Measurements from ENCODE around the gene AXIN1. TPM values are rescaled to one million over a fixed set of nuclear protein-coding genes. Genes with fewer than 3 reads are reported as not detected.

AXIN1 gene
- total and polyA plus RNA-seq, 9 of the 15 experiments (the other 6 are each of a cell fraction or from before 2014, with no cell fraction given), result 0.42 to 58.0 (median 25.9) TPM

DNA sequence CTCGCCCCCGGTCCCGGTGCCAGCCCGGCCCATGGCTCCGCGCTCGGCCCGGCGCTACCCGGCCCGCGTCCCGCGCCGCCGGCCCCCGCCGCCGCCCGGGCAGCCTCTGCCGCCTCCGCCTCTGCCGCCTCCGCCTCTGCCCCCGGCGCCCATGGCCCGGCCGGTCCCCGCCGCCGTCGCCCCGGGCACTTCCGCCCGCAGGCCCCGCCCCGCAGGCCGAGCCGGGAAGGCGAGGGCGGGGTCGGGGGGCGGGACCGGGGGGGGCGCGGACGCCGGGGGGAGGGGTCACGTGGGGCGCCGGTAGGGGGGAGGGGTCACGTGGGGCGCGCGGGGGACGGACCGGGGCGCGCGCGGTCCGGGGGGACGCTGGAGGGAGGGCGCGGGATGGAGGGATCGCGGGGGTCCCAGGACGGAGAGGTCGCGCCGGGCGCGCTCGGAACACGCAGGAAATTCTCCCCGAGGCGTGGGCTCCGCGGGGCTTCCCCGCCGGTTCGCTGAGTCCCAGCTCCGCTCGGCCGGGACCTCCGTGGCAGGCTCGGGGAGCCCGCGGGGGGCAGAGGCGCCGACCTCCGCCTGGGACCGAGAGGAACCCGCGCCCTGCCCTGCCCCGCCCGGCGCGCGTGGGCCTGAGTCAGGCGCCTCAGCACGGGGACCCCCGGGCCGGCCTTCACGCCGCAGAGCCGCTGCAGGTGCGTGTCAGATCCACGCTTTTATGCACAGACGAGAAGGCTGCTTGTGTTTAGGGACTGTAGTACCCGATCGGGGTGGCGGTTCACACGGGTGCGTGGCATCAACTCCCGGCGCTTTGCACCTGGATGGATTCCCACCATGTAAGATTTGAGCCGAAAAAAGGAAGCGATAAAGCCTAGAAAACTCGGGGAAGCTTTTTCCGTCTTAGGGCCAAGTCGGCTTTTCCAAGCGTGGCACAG, 29.5 kb upstream of the AXIN1 start, which contains the start of gene PGAP6 (continued):
- TF ChIP-seq PHF8 (IDR thresholded peaks at IDR 0.05; ENCODE audit: borderline replicate concordance, low read length) (peak; percentile 79; the same call in 1 of the 2 replicates), RAD21 (CRISPR knock-in tag; conservative IDR thresholded peaks at IDR 0.05 in 1 of 2, IDR thresholded peaks at IDR 0.05 in 1 of 2) (no peak), RBFOX2 (IDR thresholded peaks at IDR 0.05; ENCODE audit: low read depth, low read length) (peak; percentile 49; the same call in 1 of the 2 replicates), DACH1 (IDR thresholded peaks at IDR 0.05; ENCODE audit: partially characterized antibody) (no peak), TARDBP (IDR thresholded peaks at IDR 0.05) (peak; percentile 57; the same call in 1 of the 2 replicates), RBM39 (optimal IDR thresholded peaks at IDR 0.05; ENCODE audit: low read depth, low read length) (no peak), POLR2G (IDR thresholded peaks at IDR 0.05; ENCODE audit: low read depth, low read length) (peak; percentile 77), ZC3H4 (CRISPR knock-in tag; IDR thresholded peaks at IDR 0.05; ENCODE audit: borderline replicate concordance) (no peak), TCF7L2 (IDR thresholded peaks at IDR 0.05; ENCODE audit: low read depth, low read length) (no peak), ZBTB7A (IDR thresholded peaks at IDR 0.05; ENCODE audit: borderline replicate concordance, control insufficient read depth, low read depth, low read length) (peak; percentile 62; the same call in 1 of the 2 replicates), ZNF589 (CRISPR knock-in tag; IDR thresholded peaks at IDR 0.05; ENCODE audit: low read depth) (no peak), SOX6 (IDR thresholded peaks at IDR 0.05) (no peak), DDX20 (tag; IDR thresholded peaks at IDR 0.05; ENCODE audit: low read depth) (no peak), ZFX (CRISPR knock-in tag; IDR thresholded peaks at IDR 0.05) (peak; percentile 27; the same call in 1 of the 2 replicates), RBBP5 (IDR thresholded peaks at IDR 0.05; ENCODE audit: borderline replicate concordance, insufficient read depth, low read length, poor library complexity, severe bottlenecking) (peak; percentile 52), EGR1 (conservative IDR thresholded peaks at IDR 0.05) (0 out of 2 replicates have a peak, but pooled peaks have one; percentile 26), MAX (CRISPR knock-in tag; IDR thresholded peaks at IDR 0.05) (peak; percentile 50), SMAD2 (IDR thresholded peaks at IDR 0.05; ENCODE audit: low read depth, low read length) (no peak), ZNF740 (CRISPR knock-in tag; IDR thresholded peaks at IDR 0.05) (no peak), ZNF740 (tag; IDR thresholded peaks at IDR 0.05) (peak in 1 of 2 experiments; percentile 94; a peak in 2 of 4 replicates), ZNF121 (CRISPR knock-in tag; conservative IDR thresholded peaks at IDR 0.05) (no peak), CTBP1 (IDR thresholded peaks at IDR 0.05; ENCODE audit: borderline replicate concordance) (peak; percentile 42; the same call in 1 of the 2 replicates), TEAD1 (CRISPR knock-in tag; IDR thresholded peaks at IDR 0.05) (peak in 1 of 2 experiments; percentile 52; a peak in 1 of 4 replicates), RB1 (IDR thresholded peaks at IDR 0.05; ENCODE audit: low read depth) (peak; percentile 27; the same call in 1 of the 2 replicates), PCBP1 (IDR thresholded peaks at IDR 0.05; ENCODE audit: low read depth, low read length, poor library complexity, severe bottlenecking) (peak; percentile 86), MTA2 (IDR thresholded peaks at IDR 0.05; ENCODE audit: low read depth) (no peak)
- TF ChIP-seq, protein P1, sequence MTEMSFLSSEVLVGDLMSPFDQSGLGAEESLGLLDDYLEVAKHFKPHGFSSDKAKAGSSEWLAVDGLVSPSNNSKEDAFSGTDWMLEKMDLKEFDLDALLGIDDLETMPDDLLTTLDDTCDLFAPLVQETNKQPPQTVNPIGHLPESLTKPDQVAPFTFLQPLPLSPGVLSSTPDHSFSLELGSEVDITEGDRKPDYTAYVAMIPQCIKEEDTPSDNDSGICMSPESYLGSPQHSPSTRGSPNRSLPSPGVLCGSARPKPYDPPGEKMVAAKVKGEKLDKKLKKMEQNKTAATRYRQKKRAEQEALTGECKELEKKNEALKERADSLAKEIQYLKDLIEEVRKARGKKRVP (CRISPR knock-in tag; IDR thresholded peaks at IDR 0.05), result no peak

All from K562 (cell line).